HL-60 (cell line): ENCODE data around the gene FRMPD4.

Experiments used
- DNase-seq, 2 experiments: peaks; one replicate each; pipeline ENCODE4 v3.0.0-alpha.2; 2010 to 2020; ENCODE audit warnings: low read depth in 1 of 2, low spot score in 1 of 2
- H3K27ac ChIP-seq: fragments of 250-450 bp; sonication (Bioruptor Pico); replicated peaks from 2 replicates; pipeline ENCODE4 v1.5.1; 2020; ENCODE audit warnings: mild to moderate bottlenecking, moderate library complexity
- H3K27me3 ChIP-seq: fragments of 250-450 bp; sonication (Bioruptor Pico); 2 replicates; pipeline ENCODE4 v1.5.1; 2021; ENCODE audit warnings: mild to moderate bottlenecking, moderate library complexity; ENCODE audit not compliant: insufficient read depth, poor library complexity, severe bottlenecking
- H3K4me3 ChIP-seq: replicated peaks from 2 replicates; pipeline ENCODE4 v1.5.1; 2011; ENCODE audit warnings: mild to moderate bottlenecking, control low read depth, low read length; ENCODE audit not compliant: insufficient read depth
- CTCF ChIP-seq: IDR thresholded peaks from one replicate; pipeline ENCODE4 v1.5.1; 2011; ENCODE audit warnings: low read length, control low read depth, inconsistent platforms; ENCODE audit not compliant: insufficient read depth
- GABPA ChIP-seq: IDR thresholded peaks from 2 replicates; pipeline ENCODE4 v1.6.1; 2012; ENCODE audit warnings: low read depth
- POLR2AphosphoS5 ChIP-seq: IDR thresholded peaks from 2 replicates; pipeline ENCODE4 v1.6.1; 2012; ENCODE audit warnings: low read depth
- REST ChIP-seq: IDR thresholded peaks from 2 replicates; pipeline ENCODE4 v1.6.1; 2012; ENCODE audit warnings: low read depth; ENCODE audit not compliant: insufficient replicate concordance
- SPI1 ChIP-seq: IDR thresholded peaks from 2 replicates; pipeline ENCODE4 v1.6.1; 2012; ENCODE audit warnings: low read depth, mild to moderate bottlenecking, borderline replicate concordance

The FRMPD4 gene

GRCh38 chrX:12241026-12241425 lies 102.8 kb downstream of the FRMPD4 start:
- H3K4me3 ChIP-seq, result no peak overlapping the region
- DNase-seq, result no peak
- TF ChIP-seq REST, result no peak
- no peak for TF ChIP-seq GABPA
- TF ChIP-seq SPI1, result no peak
- TF ChIP-seq CTCF, result no peak
- no peak for TF ChIP-seq POLR2AphosphoS5
- no peak overlapping the region for H3K27ac ChIP-seq
- no peaks in the 10 kb centered on the region for H3K27me3 ChIP-seq

- TF ChIP-seq POLR2AphosphoS5 (no peak), REST (no peak), SPI1 (no peak), CTCF (no peak), GABPA (no peak)
- DNase-seq, result no peak
- Histone ChIP-seq H3K4me3 (no peak overlapping the region), H3K27me3 (no peaks in the 10 kb centered on the region), H3K27ac (no peak overlapping the region)
These were observed 107.7 kb downstream of the FRMPD4 start for GRCh38 chrX:12245650-12246645.

- TF ChIP-seq CTCF (no peak), POLR2AphosphoS5 (no peak), GABPA (no peak), REST (no peak), SPI1 (no peak)
- Histone ChIP-seq H3K27me3 (no peaks in the 10 kb centered on the region), H3K27ac (no peak overlapping the region), H3K4me3 (no peak overlapping the region)
- DNase-seq, result no peak
These were observed 111.7 kb downstream of the FRMPD4 start for GRCh38 chrX:12249997-12250396.
